Central memory CD8-positive, alpha-beta T cell (primary cell): ENCODE data around the gene CLTC.
A peak's percentile ranks its signal among the peaks of the same experiment; 100 is the strongest.

Experiments used
- ATAC-seq: fragments of 150-1000 bp; cut with Tn5 transposase; replicated peaks from 2 replicates; pipeline ENCODE4 v1.10.0; 2022; ENCODE audit warnings: mild to moderate bottlenecking, moderate FRiP score, moderate number of reproducible peaks; ENCODE audit not compliant: poor library complexity, severe bottlenecking; ENCODE audit errors: extremely low read depth
- DNase-seq, 2 donors: peaks; one replicate each; pipeline ENCODE4 v3.0.0; 2021; ENCODE audit warnings: low spot score in 2 of 2
- H3K27ac Mint-ChIP-seq: one replicate; pipeline ENCODE4 v1.8.0; 2022; ENCODE audit warnings: low read depth, mild to moderate bottlenecking, moderate library complexity, mixed read lengths
- H3K27me3 Mint-ChIP-seq: one replicate; pipeline ENCODE4 v1.8.0; 2022; ENCODE audit warnings: mixed read lengths
- H3K36me3 Mint-ChIP-seq: one replicate; pipeline ENCODE4 v1.8.0; 2022; ENCODE audit warnings: mild to moderate bottlenecking, moderate library complexity, mixed read lengths; ENCODE audit not compliant: insufficient read depth
- H3K4me1 Mint-ChIP-seq: one replicate; pipeline ENCODE4 v1.8.0; 2022; ENCODE audit warnings: mixed read lengths
- H3K4me3 Mint-ChIP-seq: one replicate; pipeline ENCODE4 v1.8.0; 2022; ENCODE audit warnings: mild to moderate bottlenecking, moderate library complexity, mixed read lengths
- H3K9me3 Mint-ChIP-seq: one replicate; pipeline ENCODE4 v1.8.0; 2022; ENCODE audit warnings: mixed read lengths

Gene CLTC

GRCh38 chr17:59669944-59670343, 50.2 kb downstream of the CLTC start:
- Mint-ChIP-seq H3K4me3 (no peak overlapping the region), H3K9me3 (no peaks in the 10 kb centered on the region), H3K27me3 (no peaks in the 10 kb centered on the region), H3K27ac (peak overlapping the region; percentile 39), H3K4me1 (peaks cover 13% of the 10 kb centered on the region), H3K36me3 (peaks cover 53% of the 10 kb centered on the region)
- DNase-seq (no peak), ATAC-seq (no peak)

- H3K4me3 Mint-ChIP-seq = no peak overlapping the region
- ATAC-seq (no peak), DNase-seq (no peak)
- peaks cover 14% of the 10 kb centered on the region for H3K4me1 Mint-ChIP-seq
- H3K36me3 Mint-ChIP-seq = peaks cover 50% of the 10 kb centered on the region
- H3K27ac Mint-ChIP-seq = peak overlapping the region; percentile 45
- no peaks in the 10 kb centered on the region for H3K27me3 Mint-ChIP-seq
- no peaks in the 10 kb centered on the region for H3K9me3 Mint-ChIP-seq
These were observed 51.7 kb downstream of the CLTC start for GRCh38 chr17:59671386-59671785.

GRCh38 chr17:59675231-59675630, 55.5 kb downstream of the CLTC start:
- H3K27me3 Mint-ChIP-seq = no peaks in the 10 kb centered on the region
- H3K9me3 Mint-ChIP-seq = no peaks in the 10 kb centered on the region
- no peak overlapping the region for H3K27ac Mint-ChIP-seq
- no peak overlapping the region for H3K4me3 Mint-ChIP-seq
- ATAC-seq = no peak
- no peak for DNase-seq
- peaks cover 52% of the 10 kb centered on the region for H3K36me3 Mint-ChIP-seq
- peaks cover 9% of the 10 kb centered on the region for H3K4me1 Mint-ChIP-seq

- no peak overlapping the region for H3K27ac Mint-ChIP-seq
- no peak for ATAC-seq
- H3K4me3 Mint-ChIP-seq = no peak overlapping the region
- H3K9me3 Mint-ChIP-seq = no peaks in the 10 kb centered on the region
- no peaks in the 10 kb centered on the region for H3K27me3 Mint-ChIP-seq
- peaks cover 61% of the 10 kb centered on the region for H3K36me3 Mint-ChIP-seq
- no peak for DNase-seq
- H3K4me1 Mint-ChIP-seq = peaks cover 6% of the 10 kb centered on the region
These were observed 57.0 kb downstream of the CLTC start for GRCh38 chr17:59676716-59677115.

GRCh38 chr17:59678918-59679317, 59.2 kb downstream of the CLTC start:
- Mint-ChIP-seq H3K36me3 (peaks cover 76% of the 10 kb centered on the region), H3K4me3 (no peak overlapping the region), H3K27ac (no peak overlapping the region), H3K27me3 (no peaks in the 10 kb centered on the region), H3K9me3 (no peaks in the 10 kb centered on the region), H3K4me1 (peaks cover 6% of the 10 kb centered on the region)
- DNase-seq (no peak), ATAC-seq (no peak)

GRCh38 chr17:59680314-59680713, 60.6 kb downstream of the CLTC start:
- no peak for DNase-seq
- Mint-ChIP-seq H3K27ac (peak overlapping the region; percentile 68), H3K4me3 (no peak overlapping the region), H3K4me1 (no peaks in the 10 kb centered on the region), H3K36me3 (peaks cover 80% of the 10 kb centered on the region), H3K9me3 (no peaks in the 10 kb centered on the region), H3K27me3 (no peaks in the 10 kb centered on the region)
- no peak for ATAC-seq

GRCh38 chr17:59683283-59683682, 63.6 kb downstream of the CLTC start:
- Mint-ChIP-seq H3K27me3 (no peaks in the 10 kb centered on the region), H3K27ac (no peak overlapping the region), H3K4me3 (no peak overlapping the region), H3K9me3 (no peaks in the 10 kb centered on the region), H3K36me3 (peaks cover 88% of the 10 kb centered on the region), H3K4me1 (peaks cover 5% of the 10 kb centered on the region)
- no peak for ATAC-seq
- no peak for DNase-seq

GRCh38 chr17:59684967-59685366, 65.3 kb downstream of the CLTC start:
- H3K27ac Mint-ChIP-seq = no peak overlapping the region
- no peaks in the 10 kb centered on the region for H3K27me3 Mint-ChIP-seq

GRCh38 chr17:59688008-59688407, 68.3 kb downstream of the CLTC start:
- DNase-seq (no peak), ATAC-seq (no peak)
- Mint-ChIP-seq H3K27ac (peak overlapping the region; percentile 69), H3K4me1 (peaks cover 5% of the 10 kb centered on the region), H3K9me3 (no peaks in the 10 kb centered on the region), H3K27me3 (no peaks in the 10 kb centered on the region), H3K4me3 (no peak overlapping the region), H3K36me3 (peaks cover 84% of the 10 kb centered on the region)

More at GRCh38 chr17:59684967-59685366, 65.3 kb downstream of the CLTC start:
- DNase-seq = no peak
- H3K36me3 Mint-ChIP-seq = peaks cover 86% of the 10 kb centered on the region
- no peak for ATAC-seq
- H3K4me1 Mint-ChIP-seq = peaks cover 5% of the 10 kb centered on the region
- no peak overlapping the region for H3K4me3 Mint-ChIP-seq
- no peaks in the 10 kb centered on the region for H3K9me3 Mint-ChIP-seq

- no peak for DNase-seq
- Mint-ChIP-seq H3K4me1 (peaks cover 5% of the 10 kb centered on the region), H3K9me3 (no peaks in the 10 kb centered on the region), H3K4me3 (no peak overlapping the region), H3K27ac (peak overlapping the region; percentile 52), H3K36me3 (peaks cover 83% of the 10 kb centered on the region), H3K27me3 (no peaks in the 10 kb centered on the region)
- no peak for ATAC-seq
These were observed 68.8 kb downstream of the CLTC start for GRCh38 chr17:59688496-59688895.

- Mint-ChIP-seq H3K27me3 (no peaks in the 10 kb centered on the region), H3K4me3 (no peak overlapping the region), H3K36me3 (peaks cover 56% of the 10 kb centered on the region), H3K27ac (no peak overlapping the region), H3K9me3 (no peaks in the 10 kb centered on the region), H3K4me1 (peaks cover 10% of the 10 kb centered on the region)
- DNase-seq = no peak
- no peak for ATAC-seq
These were observed 73.9 kb downstream of the CLTC start for GRCh38 chr17:59693582-59693981.

- no peak for ATAC-seq
- peaks cover 54% of the 10 kb centered on the region for H3K36me3 Mint-ChIP-seq
- H3K27ac Mint-ChIP-seq = no peak overlapping the region
These were observed 74.6 kb downstream of the CLTC start for GRCh38 chr17:59694344-59694743.

GRCh38 chr17:59695945-59696681, 76.4 kb downstream of the CLTC start:
- H3K27me3 Mint-ChIP-seq = no peaks in the 10 kb centered on the region
- peaks cover 45% of the 10 kb centered on the region for H3K36me3 Mint-ChIP-seq
- peaks cover 30% of the 10 kb centered on the region for H3K4me1 Mint-ChIP-seq
- no peak overlapping the region for H3K27ac Mint-ChIP-seq
- ATAC-seq = no peak
- no peak overlapping the region for H3K4me3 Mint-ChIP-seq
- H3K9me3 Mint-ChIP-seq = no peaks in the 10 kb centered on the region
- no peak for DNase-seq

More at GRCh38 chr17:59694344-59694743, 74.6 kb downstream of the CLTC start:
- Mint-ChIP-seq H3K4me3 (no peak overlapping the region), H3K27me3 (no peaks in the 10 kb centered on the region), H3K9me3 (no peaks in the 10 kb centered on the region), H3K4me1 (peaks cover 18% of the 10 kb centered on the region)
- no peak for DNase-seq
